GM23338 (cell line): Measurements from ENCODE around the gene FGFR3. TPM values are rescaled to one million over a fixed set of nuclear protein-coding genes. Genes with fewer than 3 reads are reported as not detected.

ENCODE experiments used
- ATAC-seq: fragments of 200-7000 bp; cut with Tn5 transposase; 3 replicates; pipeline ENCODE4 v1.9.1; 2020
- DNase-seq: peaks from one replicate; pipeline ENCODE4 v3.0.0-alpha.2; 2015; ENCODE audit warnings: low spot score
- H2AFZ ChIP-seq: fragments of 200-600 bp; sonication (generic); 2 replicates; pipeline ENCODE4 v1.8.0; 2016; ENCODE audit warnings: antibody characterized with exemption, mild to moderate bottlenecking, moderate library complexity
- H3F3A ChIP-seq: fragments of 200-600 bp; sonication (generic); replicated peaks from 2 replicates; pipeline ENCODE4 v1.8.0; 2017; ENCODE audit warnings: antibody characterized with exemption, mixed run types, low read depth
- H3K27ac ChIP-seq: fragments of 200-600 bp; sonication (generic); 2 replicates; pipeline ENCODE4 v1.6.1; 2016; ENCODE audit warnings: low read depth
- H3K27me3 ChIP-seq: fragments of 200-600 bp; sonication (generic); 2 replicates; pipeline ENCODE4 v1.8.0; 2016; ENCODE audit warnings: mild to moderate bottlenecking, mixed run types, moderate library complexity; ENCODE audit not compliant: insufficient read depth
- H3K36me3 ChIP-seq: fragments of 200-600 bp; sonication (generic); 2 replicates; pipeline ENCODE4 v1.8.0; 2016; ENCODE audit warnings: mild to moderate bottlenecking; ENCODE audit not compliant: insufficient read depth
- H3K4me1 ChIP-seq: fragments of 200-600 bp; sonication (generic); 2 replicates; pipeline ENCODE4 v1.8.0; 2016; ENCODE audit warnings: mild to moderate bottlenecking, moderate library complexity; ENCODE audit not compliant: insufficient read depth
- H3K4me2 ChIP-seq: fragments of 200-600 bp; sonication (generic); 2 replicates; pipeline ENCODE4 v1.7.1; 2017; ENCODE audit warnings: mixed run types
- H3K4me3 ChIP-seq: fragments of 200-600 bp; sonication (generic); 2 replicates; pipeline ENCODE4 v1.6.1; 2016; ENCODE audit warnings: mixed run types
- H3K79me2 ChIP-seq: fragments of 200-600 bp; sonication (generic); replicated peaks from 2 replicates; pipeline ENCODE4 v1.8.0; 2017; ENCODE audit warnings: mild to moderate bottlenecking; ENCODE audit not compliant: insufficient read depth
- H3K9me2 ChIP-seq: fragments of 200-600 bp; sonication (generic); 2 replicates; pipeline ENCODE4 v1.8.0; 2017; ENCODE audit not compliant: insufficient read depth
- H4K20me1 ChIP-seq: fragments of 200-600 bp; sonication (generic); replicated peaks from 2 replicates; pipeline ENCODE4 v1.8.0; 2017; ENCODE audit warnings: mild to moderate bottlenecking; ENCODE audit not compliant: insufficient read depth
- H3K27ac Mint-ChIP-seq: 2 replicates; pipeline ENCODE4 v1.8.0; 2020; ENCODE audit warnings: inconsistent platforms, mild to moderate bottlenecking, moderate library complexity, mixed read lengths
- H3K27me3 Mint-ChIP-seq: 3 replicates; pipeline ENCODE4 v1.8.0; 2022; ENCODE audit warnings: low read depth, mild to moderate bottlenecking, moderate library complexity, mixed read lengths, inconsistent platforms; ENCODE audit not compliant: insufficient read depth, poor library complexity
- H3K36me3 Mint-ChIP-seq: 3 replicates; pipeline ENCODE4 v1.8.0; 2021; ENCODE audit warnings: low read depth, mild to moderate bottlenecking, inconsistent platforms, moderate library complexity, mixed read lengths
- H3K4me1 Mint-ChIP-seq: 3 replicates; pipeline ENCODE4 v1.8.0; 2020; ENCODE audit warnings: mild to moderate bottlenecking, inconsistent platforms, mixed read lengths
- H3K4me3 Mint-ChIP-seq: 3 replicates; pipeline ENCODE4 v1.8.0; 2021; ENCODE audit warnings: moderate library complexity, mild to moderate bottlenecking, inconsistent platforms, mixed read lengths
- H3K9me3 Mint-ChIP-seq: 3 replicates; pipeline ENCODE4 v1.8.0; 2020; ENCODE audit warnings: moderate library complexity, mild to moderate bottlenecking, inconsistent platforms, mixed read lengths
- JUNB ChIP-seq: IDR thresholded peaks from one replicate; pipeline ENCODE4 v1.6.1; 2016; ENCODE audit warnings: antibody characterized with exemption; ENCODE audit not compliant: unreplicated experiment
- ZNF114 ChIP-seq: fragments of 250-450 bp; sonication (Bioruptor Pico); IDR thresholded peaks from 2 replicates; pipeline ENCODE4 v1.5.0; 2020; ENCODE audit warnings: mild to moderate bottlenecking, moderate library complexity
- ZNF331 ChIP-seq: fragments of 250-450 bp; sonication (Bioruptor Pico); IDR thresholded peaks from 2 replicates; pipeline ENCODE4 v1.5.0; 2020; ENCODE audit warnings: low read depth, mild to moderate bottlenecking, moderate library complexity
- polyA plus RNA-seq: library from polyadenylated mRNA; unstranded; fragments of >200 nt; fragmentation: Nextera tagmentation; extraction: Ambion mirVana; gene quantifications from 2 replicates; pipeline ENCODE4 v1.2.1, GENCODE V29; 2016
- total RNA-seq: library from RNA; depleted of rRNA; stranded (reverse); fragments of >200 nt; shearing (Covaris generic); gene quantifications from 2 replicates; pipeline ENCODE4 v1.2.3, GENCODE V29; 2014
- TF ChIP-seq, protein P1 (sequence below): IDR thresholded peaks from one replicate; pipeline ENCODE4 v1.6.1; 2018; ENCODE audit warnings: antibody characterized with exemption; ENCODE audit not compliant: unreplicated experiment
- TF ChIP-seq, protein P2 (sequence below): fragments of 250-450 bp; sonication (Bioruptor Pico); IDR thresholded peaks from 2 replicates; pipeline ENCODE4 v1.5.0; 2020; ENCODE audit warnings: mild to moderate bottlenecking, moderate library complexity
- TF ChIP-seq, protein P3 (sequence below), 2 experiments: fragments of 200-600 bp in 1 of 2; sonication (generic) in 1 of 2; conservative IDR thresholded peaks; 2 replicates each; pipeline versions ENCODE4 v1.5.1 to v1.6.1; 2016 to 2017; ENCODE audit warnings: antibody characterized with exemption in 2 of 2, low read depth in 2 of 2, mild to moderate bottlenecking in 2 of 2, moderate library complexity in 1 of 2

The FGFR3 gene
- total and polyA plus RNA-seq, 2 experiments from 2014 or later = 3.6 to 17.4 TPM

DNA sequence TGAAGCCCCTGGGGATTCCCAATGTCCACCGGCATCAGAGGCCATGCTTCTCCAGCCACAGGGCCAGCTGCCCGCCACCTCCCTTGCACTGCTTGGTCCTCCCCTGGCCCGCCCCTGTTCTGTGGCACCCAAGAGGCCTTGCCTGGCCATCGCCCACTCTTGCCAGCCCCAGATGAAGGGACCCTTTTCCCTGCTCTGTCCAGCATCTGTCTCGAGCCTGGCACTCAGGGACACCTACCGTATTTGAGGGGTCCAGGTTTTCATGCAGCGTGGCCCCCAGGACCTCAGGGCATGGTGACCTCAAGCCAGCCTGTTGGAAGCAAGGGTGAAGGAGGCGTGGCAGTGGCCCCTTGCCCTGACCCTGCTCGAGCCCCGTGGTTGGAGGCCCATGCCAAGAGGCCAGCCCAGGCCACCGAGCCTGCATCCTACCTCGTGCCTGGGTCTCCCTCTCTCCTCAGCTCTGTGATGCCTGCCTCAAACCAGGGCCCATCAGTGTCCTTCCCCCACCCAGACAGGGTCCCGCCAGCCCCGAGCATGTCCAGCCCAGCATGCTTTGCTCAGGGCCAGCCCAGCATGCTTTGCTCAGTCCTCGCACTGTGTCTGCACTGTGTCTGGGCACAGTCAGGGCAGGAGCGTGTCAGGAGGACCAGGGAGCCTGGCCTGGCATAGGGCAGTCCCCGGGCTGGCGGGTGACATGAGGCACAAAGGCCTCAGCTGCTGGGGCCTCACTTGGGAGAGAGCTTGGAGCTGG is 14.3 kb upstream of the FGFR3 start:
- peak overlapping the region; percentile 57 for H3K4me2 ChIP-seq
- peak overlapping the region; percentile 66; the same call in 1 of the 2 replicates for H3K27ac ChIP-seq
- no peaks in the 10 kb centered on the region for H3K9me2 ChIP-seq
- Mint-ChIP-seq H3K9me3 (no peaks in the 10 kb centered on the region), H3K36me3 (no peaks in the 10 kb centered on the region), H3K27ac (no peak overlapping the region), H3K4me3 (no peak overlapping the region), H3K27me3 (peaks cover 6% of the 10 kb centered on the region), H3K4me1 (peaks cover 21% of the 10 kb centered on the region; the same call in 2 of the 3 replicates)
- no peaks in the 10 kb centered on the region for H4K20me1 ChIP-seq
- H2AFZ ChIP-seq = no peak overlapping the region
- no peak overlapping the region for H3K4me3 ChIP-seq
- H3K79me2 ChIP-seq = no peaks in the 10 kb centered on the region
- no peaks in the 10 kb centered on the region for H3K27me3 ChIP-seq
- H3F3A ChIP-seq = 0 out of 2 replicates have a peak, but pooled peaks cover 3% of the 10 kb centered on the region
- H3K4me1 ChIP-seq = peaks cover 19% of the 10 kb centered on the region
- H3K36me3 ChIP-seq = no peaks in the 10 kb centered on the region
- DNase-seq = no peak
- ATAC-seq = no peak
- TF ChIP-seq, protein P1, sequence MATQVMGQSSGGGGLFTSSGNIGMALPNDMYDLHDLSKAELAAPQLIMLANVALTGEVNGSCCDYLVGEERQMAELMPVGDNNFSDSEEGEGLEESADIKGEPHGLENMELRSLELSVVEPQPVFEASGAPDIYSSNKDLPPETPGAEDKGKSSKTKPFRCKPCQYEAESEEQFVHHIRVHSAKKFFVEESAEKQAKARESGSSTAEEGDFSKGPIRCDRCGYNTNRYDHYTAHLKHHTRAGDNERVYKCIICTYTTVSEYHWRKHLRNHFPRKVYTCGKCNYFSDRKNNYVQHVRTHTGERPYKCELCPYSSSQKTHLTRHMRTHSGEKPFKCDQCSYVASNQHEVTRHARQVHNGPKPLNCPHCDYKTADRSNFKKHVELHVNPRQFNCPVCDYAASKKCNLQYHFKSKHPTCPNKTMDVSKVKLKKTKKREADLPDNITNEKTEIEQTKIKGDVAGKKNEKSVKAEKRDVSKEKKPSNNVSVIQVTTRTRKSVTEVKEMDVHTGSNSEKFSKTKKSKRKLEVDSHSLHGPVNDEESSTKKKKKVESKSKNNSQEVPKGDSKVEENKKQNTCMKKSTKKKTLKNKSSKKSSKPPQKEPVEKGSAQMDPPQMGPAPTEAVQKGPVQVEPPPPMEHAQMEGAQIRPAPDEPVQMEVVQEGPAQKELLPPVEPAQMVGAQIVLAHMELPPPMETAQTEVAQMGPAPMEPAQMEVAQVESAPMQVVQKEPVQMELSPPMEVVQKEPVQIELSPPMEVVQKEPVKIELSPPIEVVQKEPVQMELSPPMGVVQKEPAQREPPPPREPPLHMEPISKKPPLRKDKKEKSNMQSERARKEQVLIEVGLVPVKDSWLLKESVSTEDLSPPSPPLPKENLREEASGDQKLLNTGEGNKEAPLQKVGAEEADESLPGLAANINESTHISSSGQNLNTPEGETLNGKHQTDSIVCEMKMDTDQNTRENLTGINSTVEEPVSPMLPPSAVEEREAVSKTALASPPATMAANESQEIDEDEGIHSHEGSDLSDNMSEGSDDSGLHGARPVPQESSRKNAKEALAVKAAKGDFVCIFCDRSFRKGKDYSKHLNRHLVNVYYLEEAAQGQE = no peak
- no peak for TF ChIP-seq JUNB
- TF ChIP-seq ZNF114 (CRISPR knock-in tag) = no peak
- no peak for TF ChIP-seq ZNF331 (CRISPR knock-in tag)
- TF ChIP-seq, protein P2, sequence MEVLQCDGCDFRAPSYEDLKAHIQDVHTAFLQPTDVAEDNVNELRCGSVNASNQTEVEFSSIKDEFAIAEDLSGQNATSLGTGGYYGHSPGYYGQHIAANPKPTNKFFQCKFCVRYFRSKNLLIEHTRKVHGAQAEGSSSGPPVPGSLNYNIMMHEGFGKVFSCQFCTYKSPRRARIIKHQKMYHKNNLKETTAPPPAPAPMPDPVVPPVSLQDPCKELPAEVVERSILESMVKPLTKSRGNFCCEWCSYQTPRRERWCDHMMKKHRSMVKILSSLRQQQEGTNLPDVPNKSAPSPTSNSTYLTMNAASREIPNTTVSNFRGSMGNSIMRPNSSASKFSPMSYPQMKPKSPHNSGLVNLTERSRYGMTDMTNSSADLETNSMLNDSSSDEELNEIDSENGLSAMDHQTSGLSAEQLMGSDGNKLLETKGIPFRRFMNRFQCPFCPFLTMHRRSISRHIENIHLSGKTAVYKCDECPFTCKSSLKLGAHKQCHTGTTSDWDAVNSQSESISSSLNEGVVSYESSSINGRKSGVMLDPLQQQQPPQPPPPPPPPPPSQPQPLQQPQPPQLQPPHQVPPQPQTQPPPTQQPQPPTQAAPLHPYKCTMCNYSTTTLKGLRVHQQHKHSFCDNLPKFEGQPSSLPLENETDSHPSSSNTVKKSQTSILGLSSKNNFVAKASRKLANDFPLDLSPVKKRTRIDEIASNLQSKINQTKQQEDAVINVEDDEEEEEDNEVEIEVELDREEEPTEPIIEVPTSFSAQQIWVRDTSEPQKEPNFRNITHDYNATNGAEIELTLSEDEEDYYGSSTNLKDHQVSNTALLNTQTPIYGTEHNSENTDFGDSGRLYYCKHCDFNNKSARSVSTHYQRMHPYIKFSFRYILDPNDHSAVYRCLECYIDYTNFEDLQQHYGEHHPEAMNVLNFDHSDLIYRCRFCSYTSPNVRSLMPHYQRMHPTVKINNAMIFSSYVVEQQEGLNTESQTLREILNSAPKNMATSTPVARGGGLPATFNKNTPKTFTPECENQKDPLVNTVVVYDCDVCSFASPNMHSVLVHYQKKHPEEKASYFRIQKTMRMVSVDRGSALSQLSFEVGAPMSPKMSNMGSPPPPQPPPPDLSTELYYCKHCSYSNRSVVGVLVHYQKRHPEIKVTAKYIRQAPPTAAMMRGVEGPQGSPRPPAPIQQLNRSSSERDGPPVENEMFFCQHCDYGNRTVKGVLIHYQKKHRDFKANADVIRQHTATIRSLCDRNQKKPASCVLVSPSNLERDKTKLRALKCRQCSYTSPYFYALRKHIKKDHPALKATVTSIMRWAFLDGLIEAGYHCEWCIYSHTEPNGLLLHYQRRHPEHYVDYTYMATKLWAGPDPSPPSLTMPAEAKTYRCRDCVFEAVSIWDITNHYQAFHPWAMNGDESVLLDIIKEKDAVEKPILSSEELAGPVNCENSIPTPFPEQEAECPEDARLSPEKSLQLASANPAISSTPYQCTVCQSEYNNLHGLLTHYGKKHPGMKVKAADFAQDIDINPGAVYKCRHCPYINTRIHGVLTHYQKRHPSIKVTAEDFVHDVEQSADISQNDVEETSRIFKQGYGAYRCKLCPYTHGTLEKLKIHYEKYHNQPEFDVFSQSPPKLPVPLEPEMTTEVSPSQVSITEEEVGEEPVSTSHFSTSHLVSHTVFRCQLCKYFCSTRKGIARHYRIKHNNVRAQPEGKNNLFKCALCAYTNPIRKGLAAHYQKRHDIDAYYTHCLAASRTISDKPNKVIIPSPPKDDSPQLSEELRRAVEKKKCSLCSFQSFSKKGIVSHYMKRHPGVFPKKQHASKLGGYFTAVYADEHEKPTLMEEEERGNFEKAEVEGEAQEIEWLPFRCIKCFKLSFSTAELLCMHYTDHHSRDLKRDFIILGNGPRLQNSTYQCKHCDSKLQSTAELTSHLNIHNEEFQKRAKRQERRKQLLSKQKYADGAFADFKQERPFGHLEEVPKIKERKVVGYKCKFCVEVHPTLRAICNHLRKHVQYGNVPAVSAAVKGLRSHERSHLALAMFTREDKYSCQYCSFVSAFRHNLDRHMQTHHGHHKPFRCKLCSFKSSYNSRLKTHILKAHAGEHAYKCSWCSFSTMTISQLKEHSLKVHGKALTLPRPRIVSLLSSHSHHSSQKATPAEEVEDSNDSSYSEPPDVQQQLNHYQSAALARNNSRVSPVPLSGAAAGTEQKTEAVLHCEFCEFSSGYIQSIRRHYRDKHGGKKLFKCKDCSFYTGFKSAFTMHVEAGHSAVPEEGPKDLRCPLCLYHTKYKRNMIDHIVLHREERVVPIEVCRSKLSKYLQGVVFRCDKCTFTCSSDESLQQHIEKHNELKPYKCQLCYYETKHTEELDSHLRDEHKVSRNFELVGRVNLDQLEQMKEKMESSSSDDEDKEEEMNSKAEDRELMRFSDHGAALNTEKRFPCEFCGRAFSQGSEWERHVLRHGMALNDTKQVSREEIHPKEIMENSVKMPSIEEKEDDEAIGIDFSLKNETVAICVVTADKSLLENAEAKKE (CRISPR knock-in tag) = no peak
- TF ChIP-seq, protein P3, sequence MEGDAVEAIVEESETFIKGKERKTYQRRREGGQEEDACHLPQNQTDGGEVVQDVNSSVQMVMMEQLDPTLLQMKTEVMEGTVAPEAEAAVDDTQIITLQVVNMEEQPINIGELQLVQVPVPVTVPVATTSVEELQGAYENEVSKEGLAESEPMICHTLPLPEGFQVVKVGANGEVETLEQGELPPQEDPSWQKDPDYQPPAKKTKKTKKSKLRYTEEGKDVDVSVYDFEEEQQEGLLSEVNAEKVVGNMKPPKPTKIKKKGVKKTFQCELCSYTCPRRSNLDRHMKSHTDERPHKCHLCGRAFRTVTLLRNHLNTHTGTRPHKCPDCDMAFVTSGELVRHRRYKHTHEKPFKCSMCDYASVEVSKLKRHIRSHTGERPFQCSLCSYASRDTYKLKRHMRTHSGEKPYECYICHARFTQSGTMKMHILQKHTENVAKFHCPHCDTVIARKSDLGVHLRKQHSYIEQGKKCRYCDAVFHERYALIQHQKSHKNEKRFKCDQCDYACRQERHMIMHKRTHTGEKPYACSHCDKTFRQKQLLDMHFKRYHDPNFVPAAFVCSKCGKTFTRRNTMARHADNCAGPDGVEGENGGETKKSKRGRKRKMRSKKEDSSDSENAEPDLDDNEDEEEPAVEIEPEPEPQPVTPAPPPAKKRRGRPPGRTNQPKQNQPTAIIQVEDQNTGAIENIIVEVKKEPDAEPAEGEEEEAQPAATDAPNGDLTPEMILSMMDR (conservative IDR thresholded peaks at IDR 0.05; ENCODE audit: low read depth in 2 of 2) = no peak
